Hepatocyte (in vitro differentiated cells): ENCODE data around the gene BAZ2B. TPM values are rescaled to one million over a fixed set of nuclear protein-coding genes. Genes with fewer than 3 reads are reported as not detected.

Source experiments
- DNase-seq: peaks from one replicate; pipeline ENCODE4 v3.0.0-alpha.2; 2016; ENCODE audit warnings: low spot score
- H2AFZ ChIP-seq: fragments of 200-600 bp; sonication (generic); 2 replicates; pipeline ENCODE4 v1.6.0; 2016; ENCODE audit warnings: antibody characterized with exemption, mild to moderate bottlenecking
- H3K27ac ChIP-seq: fragments of 200-600 bp; sonication (generic); 2 replicates; pipeline ENCODE4 v1.5.1; 2016; ENCODE audit warnings: mild to moderate bottlenecking
- H3K27me3 ChIP-seq: fragments of 200-600 bp; sonication (generic); 2 replicates; pipeline ENCODE4 v1.6.1; 2016
- H3K36me3 ChIP-seq: fragments of 200-600 bp; sonication (generic); replicated peaks from 2 replicates; pipeline ENCODE4 v1.5.1; 2016; ENCODE audit warnings: low read depth; ENCODE audit not compliant: insufficient read depth
- H3K4me1 ChIP-seq: fragments of 200-600 bp; sonication (generic); 2 replicates; pipeline ENCODE4 v1.5.1; 2016; ENCODE audit warnings: mild to moderate bottlenecking, moderate library complexity; ENCODE audit not compliant: insufficient read depth
- H3K4me2 ChIP-seq: fragments of 200-600 bp; sonication (generic); 2 replicates; pipeline ENCODE4 v1.6.0; 2016
- H3K4me3 ChIP-seq: fragments of 200-600 bp; sonication (generic); 2 replicates; pipeline ENCODE4 v1.5.1; 2016; ENCODE audit warnings: mild to moderate bottlenecking
- H3K79me2 ChIP-seq: fragments of 200-600 bp; sonication (generic); 2 replicates; pipeline ENCODE4 v1.6.0; 2017; ENCODE audit warnings: mild to moderate bottlenecking
- H3K9me2 ChIP-seq: fragments of 200-600 bp; sonication (generic); replicated peaks from 2 replicates; pipeline ENCODE4 v1.6.0; 2017; ENCODE audit warnings: mild to moderate bottlenecking; ENCODE audit not compliant: insufficient read depth
- H3K9me3 ChIP-seq: fragments of 200-600 bp; sonication (generic); 2 replicates; pipeline ENCODE4 v1.5.1; 2016; ENCODE audit warnings: low read depth, mild to moderate bottlenecking
- H4K20me1 ChIP-seq: fragments of 200-600 bp; sonication (generic); 2 replicates; pipeline ENCODE4 v1.6.0; 2016; ENCODE audit warnings: mild to moderate bottlenecking; ENCODE audit not compliant: insufficient read depth, poor library complexity, severe bottlenecking
- EZH2 ChIP-seq: fragments of 200-600 bp; sonication (generic); IDR thresholded peaks from 2 replicates; pipeline ENCODE4 v1.6.1; 2016; ENCODE audit warnings: antibody characterized with exemption, mild to moderate bottlenecking, borderline replicate concordance
- EZH2phosphoT487 ChIP-seq: fragments of 200-600 bp; sonication (generic); IDR thresholded peaks from one replicate; pipeline ENCODE4 v1.6.1; 2018; ENCODE audit warnings: antibody characterized with exemption, mild to moderate bottlenecking, low read depth, moderate library complexity; ENCODE audit not compliant: unreplicated experiment, severe bottlenecking
- WGBS: methylation state at CpG from one replicate; pipeline ENCODE4 v1.1.6; 2016; ENCODE audit warnings: low lambda C conversion rate; ENCODE audit errors: missing lambda C conversion rate; 5-methylcytosine and 5-hydroxymethylcytosine counted together
- polyA plus RNA-seq: library from polyadenylated mRNA; unstranded; fragments of >200 nt; fragmentation: Nextera tagmentation; extraction: Ambion mirVana; gene quantifications from 2 replicates; pipeline ENCODE4 v1.2.1, GENCODE V29; 2016
- total RNA-seq: library from RNA; depleted of rRNA; stranded (reverse); fragments of >200 nt; gene quantifications from 2 replicates; pipeline ENCODE4 v1.2.3, GENCODE V29; 2014
- TF ChIP-seq, protein P1 (sequence below): fragments of 200-600 bp; sonication (generic); IDR thresholded peaks from 2 replicates; pipeline ENCODE4 v1.5.1; 2016; ENCODE audit warnings: antibody characterized with exemption, mild to moderate bottlenecking; ENCODE audit not compliant: poor library complexity

BAZ2B gene
- total and polyA plus RNA-seq, 2 experiments from 2014 or later = 40.7 to 83.3 TPM

DNA sequence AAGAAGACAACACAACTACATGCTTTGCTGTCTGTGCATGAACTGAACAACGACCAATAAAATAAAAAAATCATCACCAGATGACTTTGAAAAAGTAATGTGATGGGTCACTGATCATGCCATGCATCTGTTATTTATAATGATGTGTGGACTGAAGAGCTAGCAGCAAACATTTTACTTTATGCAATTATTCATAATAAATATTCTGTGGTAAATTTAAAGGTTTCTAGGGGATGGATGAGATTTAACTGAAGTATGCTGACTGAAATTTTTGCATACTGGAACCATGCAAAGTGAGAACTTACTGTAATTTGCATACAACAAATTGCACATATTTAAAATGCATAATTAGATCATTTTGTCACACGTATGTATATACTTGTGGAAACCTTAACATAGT is 31.3 kb upstream of the BAZ2B start:
- no peak for DNase-seq
- Histone ChIP-seq H3K9me3 (no peaks in the 10 kb centered on the region), H3K27me3 (no peaks in the 10 kb centered on the region), H3K36me3 (no peaks in the 10 kb centered on the region), H3K27ac (no peak overlapping the region), H2AFZ (no peak overlapping the region), H4K20me1 (no peaks in the 10 kb centered on the region), H3K79me2 (no peaks in the 10 kb centered on the region), H3K4me1 (no peaks in the 10 kb centered on the region), H3K4me3 (no peak overlapping the region), H3K9me2 (no peaks in the 10 kb centered on the region), H3K4me2 (no peak overlapping the region)
- WGBS = 89% methylated on average over 2 of the region's 2 CpGs
- TF ChIP-seq EZH2phosphoT487 = no peak
- TF ChIP-seq, protein P1, sequence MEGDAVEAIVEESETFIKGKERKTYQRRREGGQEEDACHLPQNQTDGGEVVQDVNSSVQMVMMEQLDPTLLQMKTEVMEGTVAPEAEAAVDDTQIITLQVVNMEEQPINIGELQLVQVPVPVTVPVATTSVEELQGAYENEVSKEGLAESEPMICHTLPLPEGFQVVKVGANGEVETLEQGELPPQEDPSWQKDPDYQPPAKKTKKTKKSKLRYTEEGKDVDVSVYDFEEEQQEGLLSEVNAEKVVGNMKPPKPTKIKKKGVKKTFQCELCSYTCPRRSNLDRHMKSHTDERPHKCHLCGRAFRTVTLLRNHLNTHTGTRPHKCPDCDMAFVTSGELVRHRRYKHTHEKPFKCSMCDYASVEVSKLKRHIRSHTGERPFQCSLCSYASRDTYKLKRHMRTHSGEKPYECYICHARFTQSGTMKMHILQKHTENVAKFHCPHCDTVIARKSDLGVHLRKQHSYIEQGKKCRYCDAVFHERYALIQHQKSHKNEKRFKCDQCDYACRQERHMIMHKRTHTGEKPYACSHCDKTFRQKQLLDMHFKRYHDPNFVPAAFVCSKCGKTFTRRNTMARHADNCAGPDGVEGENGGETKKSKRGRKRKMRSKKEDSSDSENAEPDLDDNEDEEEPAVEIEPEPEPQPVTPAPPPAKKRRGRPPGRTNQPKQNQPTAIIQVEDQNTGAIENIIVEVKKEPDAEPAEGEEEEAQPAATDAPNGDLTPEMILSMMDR = no peak
- TF ChIP-seq EZH2 = no peak

DNA sequence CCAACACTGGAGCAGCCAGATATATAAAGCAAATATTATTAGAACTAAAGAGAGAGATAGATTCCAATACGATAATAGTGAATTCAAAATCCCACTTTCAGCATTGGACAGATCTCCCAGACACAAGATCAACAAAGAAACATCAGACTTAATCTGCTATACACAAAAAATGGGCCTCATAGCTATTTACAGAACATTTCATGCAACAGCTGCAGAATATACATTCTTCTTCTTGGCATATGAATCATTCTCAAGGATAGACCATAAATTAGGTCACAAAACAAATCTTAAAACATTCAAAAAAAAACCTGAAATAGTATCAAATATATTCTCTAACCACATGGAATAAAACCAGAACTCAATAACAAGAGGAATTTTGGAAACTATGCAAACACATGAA is 23.8 kb upstream of the BAZ2B start:
- 91% methylated on average over 1 of the region's 1 CpG for WGBS
- Histone ChIP-seq H2AFZ (no peak overlapping the region), H3K9me3 (no peaks in the 10 kb centered on the region), H3K9me2 (no peaks in the 10 kb centered on the region), H3K4me2 (no peak overlapping the region), H3K27me3 (no peaks in the 10 kb centered on the region), H3K4me3 (no peak overlapping the region), H3K36me3 (no peaks in the 10 kb centered on the region), H3K4me1 (no peaks in the 10 kb centered on the region), H4K20me1 (no peaks in the 10 kb centered on the region), H3K27ac (no peak overlapping the region), H3K79me2 (no peaks in the 10 kb centered on the region)
- no peak for TF ChIP-seq EZH2
- no peak for TF ChIP-seq EZH2phosphoT487
- DNase-seq = no peak

DNA sequence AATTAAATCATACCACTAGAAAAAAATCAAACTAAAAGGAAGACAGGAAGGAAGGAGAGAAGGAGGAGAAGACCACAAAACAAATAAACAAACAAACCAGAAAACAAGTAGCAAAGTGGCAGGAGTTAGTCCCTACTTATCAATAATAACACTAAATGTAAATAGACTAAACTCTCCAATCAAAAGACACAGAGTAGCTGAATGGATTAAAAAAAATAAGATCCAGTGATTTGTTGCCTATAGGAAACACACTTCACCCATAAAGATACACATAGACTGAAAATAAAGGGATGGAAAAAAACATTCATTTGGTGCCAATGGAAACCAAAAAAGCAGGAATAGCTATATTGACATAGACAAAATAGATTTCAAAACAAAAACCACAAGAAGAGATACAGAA is 23.4 kb upstream of the BAZ2B start:
- Histone ChIP-seq H2AFZ (no peak overlapping the region), H3K27ac (no peak overlapping the region), H3K9me2 (no peaks in the 10 kb centered on the region), H3K9me3 (no peaks in the 10 kb centered on the region), H3K4me1 (no peaks in the 10 kb centered on the region), H3K4me2 (no peak overlapping the region), H3K4me3 (no peak overlapping the region), H3K36me3 (no peaks in the 10 kb centered on the region), H3K27me3 (no peaks in the 10 kb centered on the region), H3K79me2 (no peaks in the 10 kb centered on the region), H4K20me1 (no peaks in the 10 kb centered on the region)
- DNase-seq = no peak
- no peak for TF ChIP-seq EZH2phosphoT487
- TF ChIP-seq, protein P1 = no peak
- no peak for TF ChIP-seq EZH2

DNA sequence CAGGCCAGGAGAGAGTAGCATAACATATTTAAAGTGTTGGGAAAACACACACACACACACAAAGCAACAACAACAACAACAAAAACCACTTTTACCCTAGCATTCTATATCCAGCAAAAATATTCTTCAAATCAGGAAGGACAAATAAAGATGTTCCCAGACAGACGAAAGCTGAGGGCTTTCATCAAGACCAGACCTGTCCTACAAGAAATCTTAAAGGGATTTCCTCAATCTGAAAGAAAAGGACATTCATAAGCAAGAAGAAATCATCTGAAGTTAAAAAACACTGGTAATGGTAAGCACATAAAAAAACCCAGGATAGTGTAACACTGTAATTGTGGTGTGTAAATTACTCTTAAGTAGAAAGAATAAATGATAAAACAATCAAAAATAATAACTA is 22.7 kb upstream of the BAZ2B start:
- TF ChIP-seq EZH2 = no peak
- TF ChIP-seq, protein P1 = no peak
- no peak for TF ChIP-seq EZH2phosphoT487
- H3K27ac ChIP-seq = no peak overlapping the region
- no peaks in the 10 kb centered on the region for H3K4me1 ChIP-seq
- H3K9me3 ChIP-seq = no peaks in the 10 kb centered on the region
- H3K4me3 ChIP-seq = no peak overlapping the region
- no peak overlapping the region for H3K4me2 ChIP-seq
- no peaks in the 10 kb centered on the region for H4K20me1 ChIP-seq
- no peaks in the 10 kb centered on the region for H3K27me3 ChIP-seq
- 90% methylated on average over 1 of the region's 1 CpG for WGBS
- no peaks in the 10 kb centered on the region for H3K36me3 ChIP-seq
- no peaks in the 10 kb centered on the region for H3K9me2 ChIP-seq
- no peak for DNase-seq
- H3K79me2 ChIP-seq = no peaks in the 10 kb centered on the region
- H2AFZ ChIP-seq = no peak overlapping the region
